HepG2 (cell line): ENCODE results near the gene TRAIP. TPM values are rescaled to one million over a fixed set of nuclear protein-coding genes. Genes with fewer than 3 reads are reported as not detected.
A peak's percentile ranks its signal among the peaks of the same experiment; 100 is the strongest.

Experiments used
- ARID5B ChIP-seq: IDR thresholded peaks from 2 replicates; pipeline ENCODE4 v1.4.0; 2020; ENCODE audit warnings: mild to moderate bottlenecking, missing genetic modification reagents
- ATF3 ChIP-seq: sonication (generic); formaldehyde crosslinking; IDR thresholded peaks from 2 replicates; pipeline ENCODE4 v1.4.0; 2020; ENCODE audit warnings: missing genetic modification reagents
- BORCS8-MEF2B ChIP-seq: sonication (generic); formaldehyde crosslinking; IDR thresholded peaks from 2 replicates; pipeline ENCODE4 v1.8.0; 2022; ENCODE audit warnings: mild to moderate bottlenecking, missing genetic modification reagents
- BRF2 ChIP-seq: sonication (generic); formaldehyde crosslinking; IDR thresholded peaks from 2 replicates; pipeline ENCODE4 v1.8.1; 2022; ENCODE audit warnings: mild to moderate bottlenecking, missing genetic modification reagents
- FIP1L1 ChIP-seq: fragments of 200-400 bp; formaldehyde crosslinking; IDR thresholded peaks from 2 replicates; pipeline ENCODE4 v1.6.1; 2018; ENCODE audit warnings: low read depth, mild to moderate bottlenecking, low read length, moderate library complexity, borderline replicate concordance; ENCODE audit not compliant: insufficient read depth
- HMGXB4 ChIP-seq, 2 experiments: sonication (generic) in 1 of 2; formaldehyde crosslinking in 1 of 2; IDR thresholded peaks; 2 replicates each; pipeline versions ENCODE4 v1.4.0 to v1.6.1; 2018 to 2020; ENCODE audit warnings: missing genetic modification reagents in 2 of 2, borderline replicate concordance in 1 of 2, low read depth in 1 of 2, mild to moderate bottlenecking in 1 of 2, missing biosample characterization in 1 of 2
- JUND ChIP-seq: sonication (generic); formaldehyde crosslinking; IDR thresholded peaks from 2 replicates; pipeline ENCODE4 v1.8.0; 2022; ENCODE audit warnings: mild to moderate bottlenecking, missing genetic modification reagents
- MTF2 ChIP-seq: sonication (generic); formaldehyde crosslinking; IDR thresholded peaks from 2 replicates; pipeline ENCODE4 v1.5.0; 2020; ENCODE audit warnings: missing genetic modification reagents, borderline replicate concordance
- NR2F6 ChIP-seq, 2 experiments: IDR thresholded peaks; 2 replicates each; pipeline ENCODE4 v1.6.1; 2016; ENCODE audit warnings: antibody characterized with exemption in 1 of 2, mild to moderate bottlenecking in 1 of 2
- POGZ ChIP-seq: sonication (generic); formaldehyde crosslinking; IDR thresholded peaks from 2 replicates; pipeline ENCODE4 v1.4.0; 2020; ENCODE audit warnings: mild to moderate bottlenecking, missing genetic modification reagents
- RBM22 ChIP-seq: fragments of 200-400 bp; formaldehyde crosslinking; optimal IDR thresholded peaks from 2 replicates; pipeline ENCODE3; 2017; ENCODE audit warnings: mild to moderate bottlenecking, low read length, moderate library complexity
- SPEN ChIP-seq: sonication (generic); formaldehyde crosslinking; IDR thresholded peaks from 2 replicates; pipeline ENCODE4 v1.5.1; 2020; ENCODE audit warnings: low read depth, mild to moderate bottlenecking, missing genetic modification reagents
- TOPORS ChIP-seq: sonication (generic); formaldehyde crosslinking; IDR thresholded peaks from 2 replicates; pipeline ENCODE4 v1.8.0; 2023; ENCODE audit warnings: mild to moderate bottlenecking, missing genetic modification reagents
- TRIM24 ChIP-seq: sonication (generic); formaldehyde crosslinking; IDR thresholded peaks from 2 replicates; pipeline ENCODE4 v1.8.0; 2022; ENCODE audit warnings: mild to moderate bottlenecking, missing genetic modification reagents
- TSC22D2 ChIP-seq: sonication (generic); formaldehyde crosslinking; IDR thresholded peaks from 2 replicates; pipeline ENCODE4 v1.5.1; 2020; ENCODE audit warnings: missing genetic modification reagents, mild to moderate bottlenecking, borderline replicate concordance
- U2AF2 ChIP-seq: fragments of 200-400 bp; formaldehyde crosslinking; IDR thresholded peaks from 2 replicates; pipeline ENCODE4 v1.6.1; 2017; ENCODE audit warnings: low read depth, mild to moderate bottlenecking, low read length
- ZNF225 ChIP-seq: sonication (generic); formaldehyde crosslinking; IDR thresholded peaks from 2 replicates; pipeline ENCODE4 v1.4.0; 2020; ENCODE audit warnings: mild to moderate bottlenecking, missing genetic modification reagents
- ZNF441 ChIP-seq: sonication (generic); formaldehyde crosslinking; IDR thresholded peaks from 2 replicates; pipeline ENCODE4 v1.7.0; 2021; ENCODE audit warnings: missing genetic modification reagents, borderline replicate concordance
- ZNF557 ChIP-seq: sonication (generic); formaldehyde crosslinking; IDR thresholded peaks from 2 replicates; pipeline ENCODE4 v1.4.0; 2020; ENCODE audit warnings: missing genetic modification reagents
- polyA plus RNA-seq, 8 experiments: library from polyadenylated mRNA; depleted of rRNA in 3 of 8; stranded (reverse) in 7 of 8; unstranded in 1 of 8; fragments of >200 nt; fragmentation: Illumina TruSeq in 4 of 8; extraction: Trizol in 4 of 8; gene quantifications; 2 replicates each; pipeline versions ENCODE4 v1.2.1 to v1.2.3, GENCODE V29; 2011 to 2016; ENCODE audit warnings: low read depth in 4 of 8, missing spikeins in 1 of 8, mixed read lengths in 1 of 8; ENCODE audit not compliant: insufficient read depth in 1 of 8
- total RNA-seq, 5 experiments: library from RNA; depleted of rRNA; stranded (reverse); fragments of >200 nt; fragmentation: Illumina TruSeq; extraction: Trizol; gene quantifications; 2 replicates each; pipeline ENCODE4 v1.2.3, GENCODE V29; 2016; ENCODE audit warnings: low read depth in 1 of 5

The TRAIP gene
- total and polyA plus RNA-seq, 2 of the 13 experiments (the other 11 are each of a cell fraction or from before 2014, with no cell fraction given): 13.9 to 23.9 TPM

- TF ChIP-seq FIP1L1 (no peak), ZNF441 (0 out of 2 replicates have a peak, but pooled peaks have one; percentile 53), MTF2 (CRISPR knock-in tag) (no peak), ZNF557 (no peak), U2AF2 (0 out of 2 replicates have a peak, but pooled peaks have one; percentile 70), TOPORS (CRISPR knock-in tag) (peak; percentile 71; the same call in 1 of the 2 replicates), NR2F6 (IDR thresholded peaks at IDR 0.05) (no peak; the same call in 1 of the 2 replicates), NR2F6 (CRISPR knock-in tag; IDR thresholded peaks at IDR 0.05) (peak; percentile 38; the same call in 1 of the 2 replicates), SPEN (peak; percentile 67), RBM22 (peak; percentile 26), JUND (peak; percentile 59; the same call in 1 of the 2 replicates), HMGXB4 (CRISPR knock-in tag; IDR thresholded peaks at IDR 0.05; ENCODE audit: borderline replicate concordance in 1 of 2, low read depth in 1 of 2) (peak; percentile 28 to 41; a peak in 1 of 4 replicates), POGZ (CRISPR knock-in tag) (peak; percentile 76), TRIM24 (CRISPR knock-in tag) (no peak), BORCS8-MEF2B (CRISPR knock-in tag) (peak; percentile 66; the same call in 1 of the 2 replicates), ATF3 (peak; percentile 63; the same call in 1 of the 2 replicates), ARID5B (peak; percentile 23; the same call in 1 of the 2 replicates), TSC22D2 (CRISPR knock-in tag) (peak; percentile 66; the same call in 1 of the 2 replicates), BRF2 (CRISPR knock-in tag) (peak; percentile 81; the same call in 1 of the 2 replicates), ZNF225 (CRISPR knock-in tag) (no peak; the same call in 1 of the 2 replicates)
Measured at GRCh38 chr3:49786357-49787181, 69.8 kb downstream of the TRAIP start, which contains the start of gene IP6K1 (continued).
